ENCODE data around the gene AJM1. TPM values are rescaled to one million over a fixed set of nuclear protein-coding genes. Genes with fewer than 3 reads are reported as not detected.
"Not testable (repeated sequence)": the region's sequence is repeated elsewhere in the genome, so short reads cannot be mapped to it uniquely, and the experiment has no call there.

The AJM1 gene
- total RNA-seq, 1 donor from 2014 or later: 1.1 TPM

DNA sequence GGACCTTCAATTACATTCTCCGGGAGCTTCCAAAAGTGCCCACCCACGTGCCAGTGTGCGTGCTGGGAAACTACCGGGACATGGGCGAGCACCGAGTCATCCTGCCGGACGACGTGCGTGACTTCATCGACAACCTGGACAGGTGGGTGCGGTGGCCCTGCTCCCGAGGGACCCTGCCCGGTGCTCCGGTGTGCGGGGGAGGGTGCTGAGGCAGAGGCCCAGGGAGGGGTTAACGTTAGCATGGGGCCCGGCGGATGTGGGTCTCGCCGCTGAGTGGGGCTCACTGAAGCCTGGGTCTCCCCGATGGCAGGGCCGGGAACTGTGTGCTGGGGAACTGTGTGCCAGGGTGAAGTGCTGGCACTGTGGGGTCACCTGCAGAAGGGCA, 10.6 kb upstream of the AJM1 start:
- no peak for ATAC-seq

DNA sequence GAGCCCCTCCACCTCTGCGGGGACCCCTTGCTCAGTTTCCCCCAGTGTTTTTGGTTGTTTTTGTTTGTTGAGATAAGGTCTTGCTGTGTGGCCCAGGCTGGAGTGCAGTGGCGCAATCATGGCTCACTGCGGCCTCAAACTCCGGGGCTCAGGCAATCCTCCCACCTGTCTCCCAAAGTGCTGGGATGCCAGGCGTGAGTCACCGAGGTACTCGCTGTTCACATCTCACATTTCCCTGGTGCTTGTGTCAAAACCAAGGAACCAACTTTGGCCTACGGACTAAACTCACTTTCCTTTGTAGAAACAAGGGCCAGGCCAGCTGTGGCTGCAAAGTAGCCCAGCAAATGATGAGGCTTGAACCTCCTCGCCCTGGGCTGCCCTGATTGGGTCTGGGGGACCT, 9.7 kb upstream of the AJM1 start:
- ATAC-seq: no peak

DNA sequence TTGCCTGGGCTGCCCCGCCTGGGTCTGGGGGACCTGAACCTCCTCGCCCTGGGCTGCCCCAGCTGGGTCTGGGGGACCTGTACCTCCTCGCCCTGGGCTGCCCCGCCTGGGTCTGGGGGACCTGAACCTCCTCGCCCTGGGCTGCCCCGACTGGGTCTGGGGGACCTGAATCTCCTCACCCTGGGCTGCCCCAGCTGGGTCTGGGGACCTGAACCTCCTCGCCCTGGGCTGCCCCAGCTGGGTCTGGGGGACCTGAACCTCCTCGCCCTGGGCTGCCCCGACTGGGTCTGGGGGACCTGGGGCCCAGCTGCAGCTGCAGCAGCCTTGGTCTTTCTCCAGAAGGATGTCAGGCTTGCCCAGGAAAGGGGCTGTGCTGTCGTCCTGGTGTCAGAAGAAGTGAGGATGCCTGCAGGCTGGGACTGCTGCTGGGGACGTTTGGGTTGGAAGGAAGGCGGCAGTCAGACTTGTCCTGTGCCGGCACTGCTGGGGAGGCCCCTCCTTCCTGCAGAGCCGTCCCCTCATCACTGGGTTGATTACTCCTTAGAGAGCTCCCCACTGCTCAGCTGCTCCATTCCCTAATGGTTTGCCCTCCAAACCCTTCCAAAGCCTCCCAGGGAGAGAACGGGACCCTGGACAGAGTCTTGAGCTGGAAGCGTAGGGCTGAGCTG, 8.8 kb upstream of the AJM1 start:
- not testable (repeated sequence) for ATAC-seq

DNA sequence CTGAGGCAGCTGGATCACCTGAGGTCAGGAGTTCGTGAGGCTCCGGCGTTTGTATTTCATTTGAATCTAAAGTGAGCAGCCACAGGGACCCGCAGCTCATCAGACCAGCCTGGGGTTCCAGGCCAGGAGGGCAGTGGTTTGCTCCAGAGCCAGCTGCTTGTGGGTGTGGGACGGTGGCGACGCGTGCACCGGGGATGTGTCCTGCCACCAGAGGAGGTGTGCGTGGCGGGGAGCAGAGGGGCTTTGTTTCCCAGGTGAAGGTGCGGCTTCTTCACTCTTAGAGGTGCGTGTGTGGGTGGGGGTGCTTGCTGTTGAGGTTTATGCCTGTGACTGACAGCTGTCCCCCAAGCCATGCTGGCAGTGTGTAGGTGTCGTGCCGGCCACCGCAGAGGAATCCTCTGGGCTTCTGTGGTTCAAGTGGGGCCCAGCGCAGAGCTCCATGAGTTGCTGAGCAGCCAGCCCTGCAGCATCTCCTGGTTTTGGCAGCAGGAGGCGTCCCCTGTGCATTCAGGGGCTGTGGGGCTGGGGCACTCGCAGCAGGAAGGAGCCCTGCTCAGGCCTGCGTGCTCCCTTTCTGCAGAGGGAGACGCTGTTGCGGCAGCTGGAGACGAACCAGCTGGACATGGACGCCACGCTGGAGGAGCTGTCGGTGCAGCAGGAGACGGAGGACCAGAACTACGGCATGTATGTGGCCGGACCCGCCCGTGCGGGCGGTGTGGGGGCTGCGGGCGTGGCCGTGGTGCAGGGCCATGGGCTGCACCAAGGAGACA, 6.9 kb upstream of the AJM1 start:
- no peak for ATAC-seq

DNA sequence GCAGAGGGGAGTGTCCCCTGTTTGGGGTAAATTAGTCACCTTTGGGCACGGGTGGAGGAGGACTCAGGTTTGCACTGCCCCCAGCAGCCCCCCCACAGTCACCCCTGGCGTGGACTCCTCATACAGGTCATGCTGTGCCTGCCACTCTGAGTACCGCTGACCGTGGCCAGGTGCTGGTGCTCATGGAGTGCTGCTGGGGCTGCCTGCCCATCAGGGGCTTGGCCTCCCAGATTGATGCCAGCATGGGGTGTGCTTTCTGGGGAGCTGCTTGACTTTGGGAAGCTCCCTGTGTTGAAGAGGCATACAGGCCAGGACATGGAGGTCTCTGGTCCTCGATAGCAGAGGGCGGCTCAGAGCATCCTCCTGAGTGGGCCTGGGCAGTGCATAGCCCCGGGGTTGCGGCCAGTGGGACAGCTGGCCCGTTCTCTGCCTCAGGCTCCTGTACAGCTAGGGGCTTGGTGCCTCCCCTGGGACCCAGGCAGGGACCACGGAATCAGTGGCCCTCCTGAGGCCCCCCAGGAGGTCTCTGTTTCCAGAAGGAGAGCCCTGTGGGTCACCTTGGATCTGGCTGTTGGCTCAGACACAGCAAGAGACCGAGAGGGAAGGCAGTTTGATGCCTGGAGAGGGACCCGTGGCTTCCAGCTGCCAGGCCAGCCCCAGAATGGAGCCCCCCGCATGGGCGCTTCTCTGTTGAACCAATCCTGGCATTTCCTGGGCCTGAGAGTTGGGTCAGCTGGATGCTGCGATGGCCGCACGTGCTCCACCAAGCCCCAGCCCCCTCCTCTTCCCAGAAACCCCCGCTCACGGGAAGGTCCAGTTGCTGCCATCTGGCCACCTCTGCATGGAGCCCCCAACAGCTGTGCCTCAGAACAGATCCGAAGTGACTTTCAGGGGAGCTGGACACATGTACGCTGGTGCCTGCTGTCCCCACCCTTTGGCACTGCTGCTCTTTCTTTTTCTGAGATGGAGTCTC, 6.1 kb upstream of the AJM1 start:
- no peak for ATAC-seq

DNA sequence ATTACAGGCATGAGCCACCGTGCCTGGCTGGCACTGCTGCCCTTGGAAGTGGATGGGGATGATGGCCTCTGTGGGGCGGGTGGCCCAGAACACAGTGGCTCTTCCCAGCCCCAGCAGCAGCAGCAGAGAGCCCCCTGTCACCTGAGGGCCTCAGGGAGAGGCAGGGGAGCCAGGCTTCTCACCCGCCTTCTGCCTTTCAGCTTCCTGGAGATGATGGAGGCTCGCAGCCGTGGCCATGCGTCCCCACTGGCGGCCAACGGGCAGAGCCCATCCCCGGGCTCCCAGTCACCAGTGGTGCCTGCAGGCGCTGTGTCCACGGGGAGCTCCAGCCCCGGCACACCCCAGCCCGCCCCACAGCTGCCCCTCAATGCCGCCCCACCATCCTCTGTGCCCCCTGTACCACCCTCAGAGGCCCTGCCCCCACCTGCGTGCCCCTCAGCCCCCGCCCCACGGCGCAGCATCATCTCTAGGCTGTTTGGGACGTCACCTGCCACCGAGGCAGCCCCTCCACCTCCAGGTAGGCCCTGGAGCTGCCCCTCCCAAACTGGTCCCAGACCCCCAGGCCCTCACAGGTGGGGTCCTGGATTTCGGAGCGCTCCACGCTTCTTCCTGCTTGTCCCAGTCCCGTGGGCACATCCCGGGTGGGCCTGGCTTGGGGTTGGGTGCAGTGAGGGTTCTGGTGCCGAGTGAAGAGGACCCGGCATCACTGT, 5.0 kb upstream of the AJM1 start:
- no peak for ATAC-seq

DNA sequence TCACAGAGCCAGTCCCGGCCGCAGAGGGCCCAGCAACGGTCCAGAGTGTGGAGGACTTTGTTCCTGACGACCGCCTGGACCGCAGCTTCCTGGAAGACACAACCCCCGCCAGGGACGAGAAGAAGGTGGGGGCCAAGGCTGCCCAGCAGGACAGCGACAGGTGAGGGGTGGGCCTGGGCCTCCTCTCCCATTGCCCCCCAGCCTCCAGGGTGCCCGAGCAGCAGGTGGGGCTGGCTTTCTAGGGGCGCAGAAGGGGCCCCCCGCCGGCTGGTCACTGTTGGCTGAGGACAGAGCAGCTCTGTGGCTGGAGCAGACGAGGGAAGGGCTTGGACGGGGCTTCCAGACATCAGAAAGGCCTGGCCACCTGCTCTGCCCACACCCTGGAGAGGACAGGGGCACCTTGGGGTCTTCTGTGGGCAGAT, 4.4 kb upstream of the AJM1 start:
- not testable (repeated sequence) for ATAC-seq

DNA sequence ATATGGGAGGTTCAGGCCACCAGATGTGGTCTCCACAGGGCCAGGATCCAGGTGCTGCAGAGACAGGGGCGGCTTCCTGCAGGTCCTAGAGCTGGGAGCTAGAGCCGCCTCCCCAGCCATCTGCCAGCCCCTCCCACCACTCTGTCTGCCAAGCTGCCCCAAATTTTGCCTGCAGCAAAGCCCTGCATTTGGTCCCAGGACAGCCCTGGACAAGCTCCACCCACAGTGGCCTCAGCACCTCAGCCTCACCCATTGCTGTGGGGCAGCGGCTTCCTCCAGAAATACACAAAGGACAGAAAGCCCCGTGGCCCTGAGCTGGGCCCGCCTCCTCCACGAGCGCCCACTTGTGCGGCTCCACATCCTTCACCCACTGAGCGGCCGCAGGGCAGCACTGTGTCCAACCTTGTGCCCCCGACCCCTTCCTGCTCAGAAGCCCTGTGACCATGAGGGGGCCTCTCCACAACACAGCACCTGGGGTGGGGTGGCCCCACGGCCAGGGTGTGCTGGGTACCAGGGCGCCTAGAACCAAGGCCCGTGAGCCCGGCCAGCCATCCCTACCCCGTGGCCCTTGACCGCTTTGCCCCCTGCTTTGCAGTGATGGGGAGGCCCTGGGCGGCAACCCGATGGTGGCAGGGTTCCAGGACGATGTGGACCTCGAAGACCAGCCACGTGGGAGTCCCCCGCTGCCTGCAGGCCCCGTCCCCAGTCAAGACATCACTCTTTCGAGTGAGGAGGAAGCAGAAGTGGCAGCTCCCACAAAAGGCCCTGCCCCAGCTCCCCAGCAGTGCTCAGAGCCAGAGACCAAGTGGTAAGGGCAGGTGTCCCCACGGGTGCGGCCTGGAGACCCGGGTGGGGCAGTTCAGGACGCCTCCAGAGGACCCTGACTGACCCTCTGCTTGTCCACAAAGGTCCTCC, 3.7 kb upstream of the AJM1 start:
- no peak for ATAC-seq

DNA sequence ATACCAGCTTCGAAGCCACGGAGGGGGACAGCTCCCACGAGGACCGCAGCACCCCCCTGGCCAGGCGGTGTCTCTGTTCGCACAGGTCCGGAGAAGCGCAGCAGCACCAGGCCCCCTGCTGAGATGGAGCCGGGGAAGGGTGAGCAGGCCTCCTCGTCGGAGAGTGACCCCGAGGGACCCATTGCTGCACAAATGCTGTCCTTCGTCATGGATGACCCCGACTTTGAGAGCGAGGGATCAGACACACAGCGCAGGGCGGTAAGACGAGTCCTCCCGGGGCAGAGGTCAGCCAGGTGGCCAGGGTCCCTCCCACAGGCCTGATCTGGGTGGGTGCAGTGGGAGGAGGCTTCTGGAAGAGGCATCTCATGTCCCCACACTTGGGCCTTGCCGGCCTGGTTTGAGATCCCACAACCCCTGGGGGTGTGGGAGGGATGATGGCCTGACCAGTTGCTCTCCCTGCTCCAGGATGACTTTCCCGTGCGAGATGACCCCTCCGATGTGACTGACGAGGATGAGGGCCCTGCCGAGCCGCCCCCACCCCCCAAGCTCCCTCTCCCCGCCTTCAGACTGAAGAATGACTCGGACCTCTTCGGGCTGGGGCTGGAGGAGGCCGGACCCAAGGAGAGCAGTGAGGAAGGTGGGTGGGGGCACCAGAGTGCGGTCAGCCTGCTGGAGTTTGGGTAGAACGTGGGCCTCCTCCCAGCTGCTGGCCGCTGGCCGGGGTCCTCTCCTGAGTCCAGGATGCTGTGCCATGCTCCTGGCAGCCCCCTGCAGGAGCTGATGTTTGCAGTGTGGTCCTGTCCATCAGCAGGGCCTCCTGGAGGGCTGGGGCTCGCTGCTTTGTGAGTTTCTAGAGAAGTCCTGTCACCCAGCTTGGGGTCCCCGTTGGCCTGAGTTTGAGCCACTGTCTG, 2.8 kb upstream of the AJM1 start:
- ATAC-seq: no peak

DNA sequence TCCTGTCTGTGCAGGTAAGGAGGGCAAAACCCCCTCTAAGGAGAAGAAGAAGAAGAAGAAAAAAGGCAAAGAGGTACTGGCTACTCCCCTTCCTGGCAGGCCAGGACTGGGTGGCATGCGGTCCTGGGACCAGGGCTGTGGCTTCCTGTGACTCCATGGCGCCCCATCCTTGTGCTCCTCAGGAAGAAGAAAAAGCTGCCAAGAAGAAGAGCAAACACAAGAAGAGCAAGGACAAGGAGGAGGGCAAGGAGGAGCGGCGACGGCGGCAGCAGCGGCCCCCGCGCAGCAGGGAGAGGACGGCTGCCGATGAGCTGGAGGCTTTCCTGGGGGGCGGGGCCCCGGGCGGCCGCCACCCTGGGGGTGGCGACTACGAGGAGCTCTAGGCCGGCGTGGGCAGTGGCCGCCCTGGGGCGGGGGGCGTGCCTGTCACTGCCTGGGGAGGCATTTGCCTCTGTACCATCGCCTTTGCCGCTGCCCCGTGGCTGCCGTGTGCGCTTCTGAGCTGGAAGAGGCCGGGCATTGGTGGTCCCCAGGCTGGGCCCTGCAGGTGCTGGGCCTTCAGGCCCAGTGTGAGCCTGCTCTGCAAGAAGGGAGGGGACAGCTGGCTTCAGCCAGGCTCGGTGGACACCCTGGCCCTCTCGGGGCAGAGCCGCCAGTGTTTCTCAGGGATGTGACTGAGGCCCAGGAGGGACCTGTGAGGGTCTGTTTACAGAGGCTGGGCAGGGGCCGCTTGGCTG, 2.0 kb upstream of the AJM1 start:
- no peak for ATAC-seq

DNA sequence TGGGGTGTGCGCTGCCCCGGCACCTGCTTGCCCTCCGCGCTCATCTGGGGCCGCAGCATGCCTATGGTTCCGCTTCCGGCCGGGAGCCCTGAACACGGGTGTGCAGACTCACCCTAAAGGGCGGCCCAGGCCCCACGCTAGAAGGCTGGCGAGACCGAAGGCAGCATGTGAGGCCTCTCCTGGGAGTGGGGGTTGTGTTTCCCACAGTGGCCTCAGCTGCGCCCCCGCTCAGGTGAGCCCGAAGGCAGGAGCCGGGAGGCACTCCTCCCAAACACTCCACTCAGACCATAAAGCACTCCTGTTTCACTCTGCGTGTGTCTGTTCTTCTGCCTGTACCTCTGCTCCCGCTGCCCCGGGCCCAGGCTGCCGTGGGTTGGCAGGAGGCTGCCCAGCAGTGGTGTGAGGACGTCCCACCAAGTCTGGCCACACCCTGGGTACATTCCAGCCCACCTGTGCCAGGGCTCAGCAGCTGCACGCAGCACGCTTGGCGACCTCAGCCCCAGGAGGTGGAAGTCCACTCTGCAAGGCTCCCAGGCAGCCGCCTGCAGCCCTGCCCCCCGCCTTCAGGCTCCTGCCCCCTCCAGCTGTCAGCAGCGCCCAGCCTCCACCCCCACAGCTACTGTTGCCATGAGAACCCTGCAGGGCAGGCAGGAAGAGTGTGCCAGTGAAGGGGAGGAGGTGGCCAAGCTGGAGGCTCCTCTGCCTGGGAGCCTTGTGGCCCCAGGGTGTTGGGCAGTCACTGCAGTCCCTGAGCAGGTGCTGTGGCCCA, 1.2 kb upstream of the AJM1 start:
- ATAC-seq: peak; percentile 2

DNA sequence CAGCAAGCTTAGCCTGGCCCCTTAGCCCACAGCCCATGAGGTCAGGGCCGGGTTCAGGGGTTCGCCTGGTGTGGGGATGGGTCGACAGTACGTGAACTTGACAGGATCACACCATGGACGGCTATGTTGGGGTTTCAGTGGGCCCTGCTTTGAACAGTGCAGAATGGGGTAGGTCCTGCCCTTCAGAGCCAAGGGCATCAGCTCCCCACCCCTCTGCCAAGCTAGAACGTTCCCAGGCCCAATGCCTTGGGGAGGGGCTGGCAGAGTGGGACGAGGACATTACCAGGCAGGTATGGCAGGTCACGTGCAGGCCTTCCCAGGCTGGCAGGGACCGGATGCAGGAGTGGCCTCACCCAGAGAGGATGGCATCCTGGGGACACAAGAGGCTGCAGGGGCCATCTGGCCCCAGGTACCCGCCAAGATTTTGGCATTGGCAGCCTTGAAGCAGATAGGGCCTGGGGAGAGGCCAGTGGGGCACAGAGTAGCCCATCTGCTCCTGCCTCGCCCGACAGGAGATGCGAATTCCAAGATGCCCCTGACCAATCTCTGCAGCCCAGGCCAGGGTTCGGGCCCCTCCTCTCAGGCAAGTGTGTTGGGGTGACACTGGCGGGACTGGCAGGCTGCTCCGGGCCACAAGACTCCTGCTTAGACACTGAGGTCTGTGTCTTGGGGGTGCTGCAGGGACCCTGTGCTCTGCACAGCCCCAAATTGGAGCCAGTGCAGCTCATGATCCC, 465 bp upstream of the AJM1 start:
- ATAC-seq: peak; percentile 3

DNA sequence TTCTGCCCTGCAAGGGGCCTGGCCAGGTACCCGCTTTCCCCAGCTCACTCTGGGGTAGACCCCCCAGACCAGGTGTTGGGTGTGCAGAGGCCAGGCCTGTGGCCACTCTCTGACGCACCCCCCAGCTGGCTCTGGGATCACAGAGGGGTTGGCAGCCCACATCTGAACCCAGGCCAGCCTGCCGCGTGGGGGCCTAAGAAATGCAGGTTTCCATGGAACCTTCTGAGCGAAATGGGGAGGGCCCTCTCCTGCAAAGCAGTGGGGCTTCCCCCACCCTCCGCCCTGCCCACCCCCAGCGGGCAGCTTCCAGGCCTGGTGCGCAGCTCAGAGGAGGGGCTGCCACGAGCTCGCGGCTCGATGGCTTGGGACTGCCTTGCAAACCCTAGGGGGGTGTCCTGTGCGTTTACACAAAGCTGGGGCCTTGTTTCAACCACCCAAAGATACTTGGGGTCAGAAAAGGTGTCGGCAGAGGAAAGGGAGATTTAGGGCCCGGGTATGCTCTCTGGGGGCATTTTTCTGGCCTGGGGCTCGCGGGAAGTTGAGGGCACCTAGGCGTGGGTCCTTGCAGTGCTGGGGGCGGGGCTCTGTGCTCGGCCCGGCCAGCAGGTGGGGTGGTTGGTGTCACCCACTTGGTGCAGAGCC, 1.0 kb downstream of the AJM1 start:
- ATAC-seq: not testable (repeated sequence)

DNA sequence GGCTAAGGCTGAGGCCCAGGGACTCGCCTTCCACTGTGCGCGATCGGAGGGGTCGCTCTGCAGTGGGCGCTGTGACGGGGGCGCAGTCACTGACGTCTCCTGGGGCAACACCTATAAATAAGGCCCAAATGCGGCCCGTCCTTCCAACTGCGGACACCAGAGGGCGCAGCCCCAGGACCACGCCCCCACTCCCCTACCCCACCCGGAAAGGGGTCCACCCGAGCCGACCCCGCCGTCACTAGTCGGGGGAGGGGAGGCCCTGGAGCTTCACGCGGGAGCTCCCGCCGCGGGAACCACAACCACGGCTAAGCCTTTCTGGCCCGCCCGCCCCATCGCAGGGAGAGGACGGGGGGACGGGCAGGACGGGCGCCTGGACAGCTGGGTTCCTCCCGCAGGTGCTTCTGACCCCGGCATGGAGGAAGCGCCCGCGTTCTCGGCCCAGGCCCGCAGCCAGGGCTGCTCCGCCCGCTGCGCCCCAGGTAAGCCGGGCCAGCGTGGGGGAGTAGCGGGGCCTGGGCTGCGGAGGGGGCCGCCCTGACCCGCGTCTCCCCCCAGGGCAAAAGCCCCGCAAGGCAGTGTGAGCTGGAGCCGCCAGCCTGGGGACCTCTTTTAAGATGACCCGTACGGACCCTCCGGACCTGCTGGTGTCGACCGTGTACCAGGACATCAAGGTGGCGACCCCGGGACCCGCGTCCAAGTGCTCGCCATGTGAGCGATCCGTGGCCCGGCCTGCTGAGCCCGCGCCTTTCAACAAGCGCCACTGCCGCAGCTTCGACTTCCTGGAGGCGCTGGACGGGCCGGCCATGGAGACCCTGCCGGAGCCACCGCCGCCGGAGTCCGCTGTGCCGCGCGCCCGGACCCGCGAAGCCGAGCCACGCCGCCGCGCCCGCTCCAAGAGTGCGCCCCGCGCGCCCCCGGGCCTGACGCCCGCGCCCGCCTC, 1.8 kb downstream of the AJM1 start:
- ATAC-seq: not testable (repeated sequence)

DNA sequence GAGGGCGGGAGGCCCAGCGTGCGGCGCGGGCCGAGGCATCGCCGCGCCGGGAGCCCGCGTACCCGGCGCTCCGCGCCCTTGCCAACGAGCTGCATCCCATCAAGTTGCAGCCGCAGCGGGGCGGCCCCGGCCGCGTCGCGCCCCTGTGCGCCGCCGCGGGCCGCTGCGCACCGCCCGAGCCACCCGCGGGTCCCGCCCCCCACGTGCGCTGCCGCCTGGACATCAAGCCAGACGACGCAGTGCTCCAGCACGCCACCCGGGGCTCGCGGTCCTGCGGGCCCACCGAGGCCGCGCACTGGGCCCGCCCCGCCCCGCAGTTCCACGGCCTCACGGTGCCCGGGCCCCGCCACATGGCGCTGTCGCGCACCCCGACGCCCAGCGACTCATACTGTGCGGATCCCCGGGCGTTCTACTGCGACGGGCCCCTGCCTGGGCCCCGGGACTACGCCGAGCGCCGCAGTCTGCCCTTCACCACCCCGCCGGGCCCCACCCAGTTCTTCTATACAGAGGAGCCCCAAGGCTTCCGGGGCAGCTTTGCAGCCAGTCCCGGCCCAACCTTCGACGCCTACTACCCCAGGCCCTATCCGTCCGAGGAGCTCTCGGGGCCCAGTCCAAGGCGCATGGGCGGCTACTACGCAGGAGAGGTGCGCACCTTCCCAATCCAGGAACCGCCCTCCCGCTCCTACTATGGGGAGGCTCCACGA, 2.6 kb downstream of the AJM1 start:
- no peak for ATAC-seq
